GM18502 (cell line): ENCODE data around the gene FARP2.

Experiments used
- ATAC-seq: cut with Tn5 transposase; IDR thresholded peaks from one replicate; pipeline ENCODE4 v1.9.1; 2021; ENCODE audit warnings: mild to moderate bottlenecking; ENCODE audit not compliant: unreplicated experiment, poor library complexity

The FARP2 gene

GRCh38 chr2:241540771-241541561, 184.9 kb downstream of the FARP2 start:
- no peak for ATAC-seq

GRCh38 chr2:241541564-241542277, 185.6 kb downstream of the FARP2 start:
- ATAC-seq: no peak

- ATAC-seq: no peak
These were observed 186.2 kb downstream of the FARP2 start for GRCh38 chr2:241542278-241542605.
